ENCODE measurements around the gene PLCL2. TPM values are rescaled to one million over a fixed set of nuclear protein-coding genes. Genes with fewer than 3 reads are reported as not detected.
"Not testable (repeated sequence)": the region's sequence is repeated elsewhere in the genome, so short reads cannot be mapped to it uniquely, and the experiment has no call there.

PLCL2 gene
- polyA plus RNA-seq, 2 of the 4 experiments (the other 2 are of a cell fraction): 2.1 to 3.0 TPM

- H3K27ac ChIP-seq; CTCF ChIA-PET; DNase-seq (ENCODE audit: low read depth in 1 of 2, low spot score in 1 of 2); ATAC-seq; FAIRE-seq; H3K9me3 ChIP-seq; H3K4me3 ChIP-seq; H3K4me2 ChIP-seq; H3K4me1 ChIP-seq; POLR2A ChIA-PET: not testable (repeated sequence)
- 55% methylated on average over 3 of the region's 3 CpGs for WGBS (ENCODE audit: missing lambda C conversion rate)
These were observed 243.9 kb downstream of the PLCL2 start for GRCh38 chr3:17128671-17129070.

- Histone ChIP-seq H3K4me2 (no peak overlapping the region), H3K4me3 (no peak overlapping the region)
These were observed 244.8 kb downstream of the PLCL2 start for GRCh38 chr3:17129556-17129955.

GRCh38 chr3:17130956-17131355 lies 246.2 kb downstream of the PLCL2 start:
- Histone ChIP-seq H3K4me2 (no peak overlapping the region), H3K27ac (no peak overlapping the region), H3K4me3 (no peak overlapping the region), H3K4me1 (no peaks in the 10 kb centered on the region), H3K9me3 (no peaks in the 10 kb centered on the region)
- ChIA-PET POLR2A (no interaction called here), CTCF (no interaction called here)
- ATAC-seq (no peak), FAIRE-seq (no peak), DNase-seq (ENCODE audit: low read depth in 1 of 2, low spot score in 1 of 2) (no peak)
- 53% methylated on average over 3 of the region's 3 CpGs for WGBS (ENCODE audit: missing lambda C conversion rate)
- TF ChIP-seq CHD2 (IDR thresholded peaks at IDR 0.05; ENCODE audit: low read length, partially characterized antibody): no peak
- no peak for TF ChIP-seq E2F6 (IDR thresholded peaks at IDR 0.05; ENCODE audit: borderline replicate concordance, low read depth)
- TF ChIP-seq CHD4 (IDR thresholded peaks at IDR 0.05; ENCODE audit: borderline replicate concordance): no peak
- no peak for TF ChIP-seq KDM5A (IDR thresholded peaks at IDR 0.05)
- TF ChIP-seq TP53 (CRISPR knock-in tag; IDR thresholded peaks at IDR 0.05): no peak
- no peak for TF ChIP-seq MAZ (IDR thresholded peaks at IDR 0.05; ENCODE audit: borderline replicate concordance, low read depth, low read length)
- no peak for TF ChIP-seq FOSL2 (IDR thresholded peaks at IDR 0.05)
- TF ChIP-seq FOSL2 (CRISPR knock-in tag; IDR thresholded peaks at IDR 0.05): no peak
- TF ChIP-seq HES2 (IDR thresholded peaks at IDR 0.05): no peak

More at GRCh38 chr3:17129556-17129955, 244.8 kb downstream of the PLCL2 start:
- H3K4me1 ChIP-seq: no peaks in the 10 kb centered on the region
- no peak for TF ChIP-seq MYC (IDR thresholded peaks at IDR 0.05; ENCODE audit: borderline replicate concordance, low read length)
- no peak for TF ChIP-seq RAD21 (conservative IDR thresholded peaks at IDR 0.05 in 1 of 2, IDR thresholded peaks at IDR 0.05 in 1 of 2)
- TF ChIP-seq KDM5A (IDR thresholded peaks at IDR 0.05): no peak
- no peak for TF ChIP-seq POLR2A (IDR thresholded peaks at IDR 0.05; ENCODE audit: low read length)
- TF ChIP-seq ATOH8 (CRISPR knock-in tag; IDR thresholded peaks at IDR 0.05; ENCODE audit: low read depth): no peak
- no peak for TF ChIP-seq CTCF (IDR thresholded peaks at IDR 0.05)
- no peak for TF ChIP-seq REST (IDR thresholded peaks at IDR 0.05)
- no peak for TF ChIP-seq ZFP36 (IDR thresholded peaks at IDR 0.05; ENCODE audit: borderline replicate concordance, partially characterized antibody)
- WGBS (ENCODE audit: missing lambda C conversion rate): 30% methylated on average over 3 of the region's 3 CpGs
- ChIA-PET CTCF (no interaction called here), POLR2A (no interaction called here)
- DNase-seq (ENCODE audit: low read depth in 1 of 2, low spot score in 1 of 2) (no peak), FAIRE-seq (no peak), ATAC-seq (no peak)
- no peak overlapping the region for H3K27ac ChIP-seq
- H3K9me3 ChIP-seq: no peaks in the 10 kb centered on the region
